Erythroblast (primary cell): ENCODE results near the gene DIPK1A.

ENCODE experiments used
- GATA1 ChIP-seq: IDR thresholded peaks from 2 replicates; pipeline ENCODE4 v1.6.1; 2011; ENCODE audit warnings: low read depth, mild to moderate bottlenecking, control low read depth, low read length, moderate library complexity
- POLR2A ChIP-seq: IDR thresholded peaks from 2 replicates; pipeline ENCODE4 v1.6.1; 2011; ENCODE audit warnings: mild to moderate bottlenecking, low read length

DNA sequence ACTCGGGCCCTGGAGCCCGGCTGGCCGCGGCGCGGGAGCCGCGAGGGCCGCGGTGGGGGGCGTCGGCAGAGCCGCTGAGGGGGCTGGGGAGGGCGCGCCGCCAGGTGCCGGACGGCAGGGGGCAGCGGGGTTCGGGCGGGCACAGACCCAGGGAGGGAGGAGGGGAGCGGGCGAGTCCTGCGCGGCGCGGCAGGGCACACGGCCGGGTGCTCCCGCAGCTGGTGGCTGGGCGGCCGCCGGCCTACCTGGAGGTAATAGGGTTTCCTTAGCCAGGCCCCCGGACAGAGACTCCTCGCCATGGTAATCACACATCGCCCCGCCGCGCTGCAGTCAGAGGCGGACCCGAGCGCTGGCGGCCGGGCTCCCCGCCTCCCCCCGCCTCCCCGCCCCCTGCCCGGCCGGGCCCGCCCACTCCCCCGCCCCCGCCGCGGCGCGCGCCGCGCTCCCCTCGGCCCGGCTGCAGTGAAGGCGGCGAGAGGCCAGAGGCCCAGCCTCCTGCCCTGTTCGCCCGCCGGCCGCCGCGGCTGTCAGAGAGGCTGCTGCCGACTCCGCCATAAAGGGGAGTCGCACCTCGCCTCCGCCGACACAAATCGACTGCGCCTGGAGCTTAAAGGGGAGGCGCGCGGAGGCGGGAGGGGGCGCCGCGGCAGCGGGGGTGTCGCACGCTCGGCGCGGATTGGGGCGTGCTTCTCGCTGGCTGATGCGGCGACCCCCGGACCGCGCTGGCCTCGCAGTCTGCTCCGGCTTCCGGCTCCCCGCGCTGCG lies at the start of gene DIPK1A:
- TF ChIP-seq POLR2A (no peak), GATA1 (no peak)
